ENCODE results near the gene CLEC4G.

The CLEC4G gene

GRCh38 chr19:7720351-7720750 lies 11.6 kb downstream of the CLEC4G start:
- no peak for DNase-seq

GRCh38 chr19:7718668-7719067 lies 13.2 kb downstream of the CLEC4G start:
- no peak for DNase-seq

DNA sequence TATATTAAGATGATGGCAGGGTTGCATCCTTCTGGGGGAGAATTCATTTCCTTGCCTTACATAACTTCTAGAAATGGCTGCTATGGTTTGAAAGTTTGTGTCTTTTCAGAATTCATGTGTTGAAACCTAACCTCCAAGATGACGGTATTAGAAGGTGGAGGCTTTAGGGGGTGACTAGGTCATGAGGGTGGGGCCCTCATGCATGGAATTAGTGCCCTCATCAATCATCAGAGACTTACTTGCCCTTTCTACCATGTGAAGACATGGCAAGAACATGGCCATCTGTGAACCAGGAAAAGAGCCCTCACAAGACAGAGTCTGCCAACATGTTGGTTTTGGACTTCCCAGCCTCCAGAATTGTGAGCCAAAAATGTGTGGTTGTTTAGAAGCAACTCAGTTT lies 15.1 kb downstream of the CLEC4G start:
- DNase-seq: no peak

GRCh38 chr19:7715671-7716070 lies 16.2 kb downstream of the CLEC4G start:
- no peak for DNase-seq

GRCh38 chr19:7710616-7711015 lies 21.3 kb downstream of the CLEC4G start:
- DNase-seq: no peak

DNA sequence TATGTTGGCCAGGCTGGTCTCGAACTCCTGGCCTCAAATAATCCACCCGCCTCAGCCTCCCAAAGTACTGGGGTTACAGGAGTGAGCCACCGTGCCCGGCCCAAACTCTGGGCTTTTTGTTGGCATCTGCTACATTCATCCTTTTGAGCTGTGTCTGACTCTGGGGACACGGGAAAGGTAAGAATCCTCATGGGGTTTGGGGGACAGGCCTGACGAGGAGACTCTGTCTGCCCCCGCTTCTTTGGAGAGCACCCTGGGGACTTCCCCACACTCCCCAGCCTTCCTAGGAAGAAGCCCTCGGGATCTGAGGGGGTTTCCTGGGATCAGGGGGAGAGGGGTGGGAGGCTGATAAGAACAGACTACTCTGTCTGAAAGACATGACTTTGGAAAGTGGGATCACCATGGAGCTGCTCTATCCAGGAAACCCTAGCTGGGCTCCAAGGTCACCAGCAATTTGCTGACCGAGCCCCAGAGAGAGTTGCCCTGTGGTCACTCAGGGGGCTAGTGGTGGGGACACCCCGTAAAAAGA lies 21.9 kb downstream of the CLEC4G start:
- no peak for DNase-seq

DNA sequence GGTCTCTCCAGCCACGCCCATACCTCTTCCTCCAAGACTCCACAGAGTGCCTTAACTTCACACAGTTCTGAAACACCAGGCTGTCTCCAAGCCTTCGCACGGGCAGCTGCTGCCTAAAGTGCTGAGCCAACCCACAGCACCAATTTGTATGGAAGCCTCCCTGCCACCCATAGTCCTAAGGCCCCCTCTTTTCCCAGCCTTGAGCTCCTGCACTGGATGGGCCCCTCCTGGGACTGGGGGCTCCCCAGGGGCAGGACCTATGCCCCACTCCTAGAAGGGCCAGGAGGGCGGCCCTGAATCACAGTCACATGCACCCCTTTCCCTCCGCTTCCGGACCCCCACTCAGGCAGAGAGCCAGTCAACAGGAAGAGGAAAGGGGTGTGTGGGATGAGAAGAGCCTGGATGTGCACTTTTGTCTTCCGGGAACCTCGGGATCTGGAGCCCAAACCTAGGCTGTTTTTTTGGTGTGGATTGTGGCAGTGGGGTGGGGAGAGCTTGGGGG lies 24.9 kb downstream of the CLEC4G start:
- DNase-seq: no peak

- no peak for DNase-seq
These were observed 25.5 kb downstream of the CLEC4G start for GRCh38 chr19:7706188-7706954.

DNA sequence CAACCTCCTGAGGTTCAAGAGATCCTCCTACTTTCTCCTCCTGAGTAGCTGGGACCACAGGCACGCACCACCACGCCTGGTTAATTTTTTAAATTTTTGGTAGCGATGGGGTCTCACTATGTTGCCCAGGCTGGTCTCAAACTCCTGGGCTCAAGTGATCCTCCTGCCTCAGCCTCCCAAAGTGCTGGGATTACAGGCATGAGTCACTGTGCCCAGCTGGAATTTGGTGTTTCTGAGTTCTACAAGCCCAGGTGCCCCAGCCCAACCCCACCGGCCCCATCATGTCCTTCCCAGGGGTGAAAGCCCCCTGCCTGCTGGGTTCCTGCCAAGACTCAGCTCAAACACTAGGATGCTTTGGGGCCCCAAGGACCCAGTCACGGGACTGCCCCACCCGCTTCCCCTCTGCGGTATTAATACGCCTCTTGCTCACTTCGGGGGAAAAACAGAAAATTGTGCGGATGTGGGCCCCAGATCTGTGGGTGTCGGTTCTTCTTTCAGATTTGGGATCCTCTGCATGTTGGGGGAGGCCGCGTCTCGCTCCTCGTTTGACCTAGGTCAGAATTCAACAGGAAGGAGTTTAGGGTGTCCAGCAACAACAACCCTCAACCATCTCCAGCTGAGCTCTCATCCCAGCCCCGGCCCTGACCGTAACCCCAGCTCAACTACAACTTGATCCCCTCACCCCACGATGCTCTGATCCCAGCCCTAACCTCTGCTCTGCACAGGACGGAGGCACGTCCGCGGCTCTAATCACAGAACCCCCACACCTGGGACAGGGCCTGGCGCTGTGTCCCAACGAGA lies 26.3 kb downstream of the CLEC4G start:
- no peak for DNase-seq

GRCh38 chr19:7704280-7705060 lies 27.4 kb downstream of the CLEC4G start:
- no peak for DNase-seq

DNA sequence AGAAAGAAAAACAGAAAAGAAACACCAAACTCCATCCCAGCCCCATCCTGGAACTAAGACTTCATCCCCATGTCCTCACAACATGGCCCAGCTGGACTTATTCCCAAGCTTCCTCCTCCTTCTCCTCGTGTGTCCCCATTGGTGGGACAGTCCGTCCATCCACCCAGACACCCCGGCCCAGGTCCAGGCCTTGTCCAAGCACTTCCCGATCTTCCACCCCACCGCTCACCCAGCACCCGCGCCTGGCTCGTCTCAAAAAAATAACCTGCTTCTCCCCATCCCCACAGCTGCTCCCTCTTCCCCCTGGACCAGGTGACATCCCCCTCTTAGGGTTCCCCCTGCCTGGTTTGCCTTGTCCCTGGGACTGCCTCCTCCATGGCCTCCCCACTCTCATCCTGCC lies 28.6 kb downstream of the CLEC4G start:
- no peak for DNase-seq

- DNase-seq: no peak
These were observed 30.1 kb downstream of the CLEC4G start, which contains the start of gene FCER2 for GRCh38 chr19:7701654-7702457. TSS of gene FCER2 (minus strand) at chr19:7702131. CDS start at chr19:7699760, 2,371 bp downstream.

GRCh38 chr19:7701049-7701653 lies 30.8 kb downstream of the CLEC4G start:
- no peak for DNase-seq

DNA sequence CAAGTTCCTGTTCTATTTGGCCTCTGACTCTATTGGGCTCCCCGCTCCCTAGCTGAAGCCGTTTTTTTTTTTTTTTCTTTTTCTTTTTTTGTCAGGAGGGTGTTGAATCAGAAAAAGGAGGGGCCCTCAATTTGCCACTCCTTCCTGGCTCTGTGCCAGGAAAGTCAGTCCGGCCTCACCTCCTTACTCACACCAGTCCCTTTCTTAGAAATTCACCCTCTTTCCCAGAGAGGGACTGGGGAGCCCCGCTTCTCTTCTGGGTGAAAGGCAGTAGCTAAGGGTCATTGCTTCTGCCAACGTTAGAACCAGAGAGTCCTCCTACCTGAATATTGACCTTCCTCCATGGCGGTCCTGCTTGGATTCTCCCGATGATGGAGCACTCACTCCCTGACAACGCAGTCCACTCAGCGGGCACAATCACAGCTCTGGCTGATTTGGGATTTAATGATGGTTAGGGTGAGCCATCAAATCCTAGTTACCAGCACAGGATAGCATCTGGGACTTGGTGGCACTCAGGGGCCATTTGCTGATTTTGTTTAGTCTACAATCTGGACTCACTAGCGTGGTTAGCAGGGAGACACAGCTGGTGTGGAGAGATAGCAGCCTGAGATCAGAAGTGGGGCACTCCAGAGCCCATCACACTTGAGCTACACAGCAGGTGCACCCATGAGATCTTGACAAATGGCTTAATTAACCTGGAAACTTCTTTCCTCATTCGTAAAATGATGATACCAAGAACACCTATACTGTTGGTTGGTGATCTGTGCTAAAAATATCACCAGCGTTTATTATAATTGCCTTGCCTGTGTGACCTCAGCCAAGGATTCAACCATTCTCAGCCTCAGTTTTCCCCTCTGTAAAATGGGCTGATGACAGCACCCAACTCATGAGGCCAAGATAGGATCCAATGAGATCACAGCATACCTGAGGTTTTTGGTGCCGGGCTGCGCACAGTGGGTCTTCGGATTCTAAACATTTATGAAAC lies 32.2 kb downstream of the CLEC4G start:
- peak; percentile 63 for DNase-seq

DNA sequence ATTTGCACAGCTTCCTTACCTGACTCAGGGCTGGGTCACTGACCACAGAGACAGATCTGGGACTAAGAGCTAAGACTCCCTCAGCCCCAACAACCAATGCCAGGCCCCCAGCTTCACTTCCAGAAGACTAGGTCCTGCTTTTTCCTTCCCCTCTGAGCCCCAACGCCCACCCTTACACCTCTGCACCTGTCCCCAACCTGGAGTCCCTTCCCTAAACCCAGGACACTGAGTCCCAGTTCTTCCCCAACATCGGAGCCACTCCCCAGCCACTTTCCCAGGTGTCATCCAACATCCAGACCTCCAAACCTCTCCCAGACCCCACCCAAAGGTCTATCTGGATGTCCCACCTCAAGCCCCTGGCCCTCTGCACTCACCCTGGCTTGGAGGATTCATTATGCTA lies 32.9 kb downstream of the CLEC4G start:
- no peak for DNase-seq

- no peak for DNase-seq
These were observed 33.3 kb downstream of the CLEC4G start for GRCh38 chr19:7698583-7698982.

DNA sequence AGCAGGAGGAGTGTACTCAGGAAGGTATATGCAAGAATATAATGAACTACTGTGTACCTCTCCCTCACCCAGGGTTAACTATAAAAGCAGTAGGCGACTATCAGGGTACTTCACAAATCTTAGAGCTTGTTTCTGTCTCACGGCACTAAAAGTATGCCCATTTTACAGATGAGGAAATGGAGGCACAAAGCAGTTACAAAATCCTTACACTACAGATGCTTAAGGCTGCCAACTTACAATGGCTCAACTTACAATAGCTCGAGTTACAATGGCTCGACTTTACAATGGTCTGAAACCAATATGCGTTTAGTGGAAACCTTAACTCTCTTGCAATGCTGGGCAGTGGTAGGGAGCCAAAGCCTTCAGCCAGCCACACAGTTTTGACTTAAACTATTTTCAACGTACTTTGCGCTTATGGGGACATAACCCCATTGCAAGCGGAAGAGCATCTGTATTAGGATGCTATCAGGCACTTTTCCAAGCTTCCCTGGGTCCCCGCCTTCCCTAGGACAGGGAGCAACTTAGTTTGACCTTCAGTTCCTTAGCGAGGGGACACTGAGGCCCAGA lies 34.1 kb downstream of the CLEC4G start:
- no peak for DNase-seq

DNA sequence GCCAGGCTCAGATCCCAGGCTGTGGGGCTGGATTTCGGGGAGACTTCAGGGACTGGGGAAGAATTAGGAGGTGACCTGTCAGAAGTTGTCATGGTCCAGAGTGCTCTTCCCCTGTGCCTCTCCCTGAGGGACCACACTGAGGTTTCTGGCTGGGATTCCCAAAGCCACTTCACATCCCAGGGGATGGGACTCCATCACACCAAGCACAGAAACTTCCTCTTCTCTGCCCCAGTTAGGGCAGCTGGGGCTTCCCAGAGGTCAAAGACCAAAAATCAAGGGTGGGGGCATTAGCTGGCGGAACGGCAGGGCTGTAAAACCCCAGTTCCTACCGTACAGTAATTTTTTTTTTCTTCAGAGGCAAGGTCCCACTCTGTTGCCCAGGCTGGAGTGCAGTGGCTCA lies 37.4 kb downstream of the CLEC4G start:
- no peak for DNase-seq

DNA sequence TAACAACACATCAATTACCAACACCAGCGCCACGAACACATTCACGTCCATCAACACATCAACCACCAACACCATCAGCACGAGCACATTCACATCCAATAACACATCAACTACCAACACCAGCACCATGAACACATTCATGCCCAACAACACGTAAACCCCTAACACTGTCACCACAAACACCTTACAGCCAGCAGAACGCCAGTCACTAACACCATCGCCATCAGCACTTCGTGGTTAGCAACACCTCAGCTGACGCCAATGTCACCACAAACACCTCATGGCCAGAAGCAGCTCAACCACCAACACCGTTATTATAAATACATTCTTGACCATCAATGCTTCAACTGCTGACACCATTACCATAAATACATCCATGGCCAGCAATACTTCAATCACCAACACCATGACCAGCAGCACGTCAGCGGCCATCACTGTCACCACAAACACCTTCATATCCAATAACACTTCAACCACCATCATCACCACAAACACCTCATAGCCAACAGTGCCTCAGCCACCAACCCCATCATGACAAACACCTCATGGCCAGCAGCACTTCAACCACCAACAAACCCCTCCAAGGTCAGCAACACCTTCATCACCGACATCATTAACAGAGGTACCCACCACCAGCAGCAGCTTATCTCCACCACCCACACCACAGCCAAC lies 39.4 kb downstream of the CLEC4G start:
- DNase-seq: no peak
